GM21367 (cell line): Measurements from ENCODE around the gene HMCN1.

Source experiments
- ATAC-seq: cut with Tn5 transposase; IDR thresholded peaks from one replicate; pipeline ENCODE4 v1.9.1; 2021; ENCODE audit not compliant: unreplicated experiment

Gene HMCN1

GRCh38 chr1:185733818-185734735 lies at the start of gene HMCN1:
TSS of gene HMCN1 (plus strand) at chr1:185734391. CDS start at chr1:185734780, 389 bp downstream.
- no peak for ATAC-seq

- ATAC-seq: no peak
These were observed 47.1 kb upstream of the HMCN1 start for GRCh38 chr1:185686821-185687778.

DNA sequence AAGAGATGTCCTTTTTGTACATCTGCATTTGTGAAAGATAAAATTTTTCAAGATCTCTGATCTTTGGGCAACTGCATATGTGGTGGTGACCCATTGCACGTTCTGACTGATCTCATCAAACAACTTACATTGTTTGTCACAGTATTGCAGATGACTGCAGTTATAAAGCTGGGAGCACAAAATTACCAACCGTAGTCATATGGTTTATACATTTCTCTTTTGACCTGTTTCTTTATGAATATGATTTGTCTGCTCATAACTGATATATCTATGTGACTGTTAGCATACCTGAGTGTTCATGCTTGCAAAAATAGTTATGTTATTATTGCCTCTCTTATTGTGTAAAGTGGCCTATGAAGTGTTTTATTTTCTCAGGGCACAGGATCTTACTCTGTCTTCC lies 43.7 kb upstream of the HMCN1 start:
- ATAC-seq: no peak

DNA sequence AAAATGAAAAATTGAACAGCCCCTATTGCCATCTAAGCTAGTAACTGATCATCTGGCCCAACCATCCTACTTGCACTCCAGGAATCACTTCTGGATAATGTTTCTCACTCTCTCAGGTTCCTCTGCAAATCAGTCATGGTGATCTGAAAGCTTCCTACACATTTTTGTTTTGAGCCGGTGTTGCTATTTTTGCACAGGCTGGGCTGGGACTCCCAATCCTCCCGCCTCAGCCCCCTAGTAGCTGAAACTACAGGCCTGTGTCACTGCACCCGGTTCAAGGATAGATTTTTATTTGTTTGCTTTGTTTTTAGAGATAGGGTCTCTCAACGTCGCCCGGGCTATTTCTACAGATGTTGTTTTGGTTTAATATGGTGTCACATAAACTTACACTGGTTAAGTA lies 40.5 kb upstream of the HMCN1 start:
- peak; percentile 8 for ATAC-seq

DNA sequence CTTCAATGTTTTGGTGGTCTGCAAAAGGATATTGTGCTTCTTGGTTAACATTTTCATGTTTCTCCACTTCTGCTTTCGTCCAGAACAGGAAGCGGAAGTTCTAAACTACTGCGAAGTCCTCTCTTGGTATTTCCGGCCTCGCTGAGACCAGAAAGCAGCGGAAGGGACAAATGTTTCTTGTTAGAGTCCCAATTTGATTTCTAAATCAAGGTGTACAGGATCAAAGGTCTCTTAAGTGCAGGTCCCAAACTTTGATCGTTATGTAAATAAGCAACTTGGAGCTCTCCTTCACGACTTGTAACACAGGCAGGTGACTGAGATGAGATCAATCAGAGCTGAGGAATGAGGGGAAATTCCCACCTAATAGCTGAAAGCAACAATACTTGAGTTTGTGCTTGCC lies 40.1 kb upstream of the HMCN1 start:
- ATAC-seq: peak; percentile 95

- ATAC-seq: no peak
These were observed 38.9 kb upstream of the HMCN1 start for GRCh38 chr1:185695299-185695698.

DNA sequence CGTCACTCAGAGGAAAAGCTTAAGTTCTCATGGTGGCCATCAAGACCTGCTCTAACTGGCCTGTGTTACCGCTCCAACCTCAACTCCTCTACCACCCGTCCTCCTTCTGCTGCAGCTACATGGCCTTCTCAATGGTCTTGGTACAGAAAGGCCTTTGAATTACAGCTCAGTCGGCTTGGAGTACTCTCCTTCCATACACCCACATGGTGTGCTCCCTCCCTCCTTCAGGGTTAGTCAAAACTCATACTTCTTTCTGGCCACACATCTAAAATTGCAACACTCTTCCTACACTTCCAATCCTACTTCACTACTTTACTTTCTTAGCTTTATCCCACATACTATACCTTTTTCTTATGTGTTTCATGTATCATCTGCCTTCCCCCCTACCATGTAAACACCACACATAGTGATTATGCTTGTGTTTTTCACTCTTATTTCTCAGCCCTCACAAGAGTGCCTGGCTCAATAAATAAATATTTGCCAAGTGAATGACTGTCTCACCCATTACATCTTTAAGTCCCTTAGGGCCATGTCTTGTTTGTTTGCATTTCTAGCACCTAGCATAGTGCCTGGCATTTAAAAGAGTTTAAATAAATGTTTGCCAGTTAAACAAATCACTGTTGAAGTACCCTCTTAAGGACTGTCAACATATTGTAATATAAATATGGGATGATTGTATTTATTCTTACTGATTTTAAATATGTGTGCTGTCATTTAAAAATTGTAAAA lies 37.6 kb upstream of the HMCN1 start:
- ATAC-seq: no peak

DNA sequence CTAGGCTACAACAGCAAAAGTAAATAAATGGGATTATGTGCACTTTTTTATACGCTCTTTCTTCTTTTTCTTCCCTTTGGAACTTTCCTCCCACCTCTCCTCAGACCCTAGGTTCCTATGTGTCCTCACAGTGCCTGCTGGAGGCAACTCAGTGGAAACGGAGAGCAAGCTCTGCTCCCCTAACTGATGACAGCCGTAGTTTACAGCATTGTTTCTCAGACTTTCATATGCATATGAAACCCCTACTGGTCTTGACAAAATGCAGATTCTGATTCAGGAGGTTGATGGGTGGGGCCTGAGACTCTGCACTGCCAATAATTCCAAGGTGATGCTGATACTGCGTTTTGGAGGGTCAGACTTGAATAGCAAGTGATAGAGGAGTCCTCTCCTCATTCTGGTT lies 34.3 kb upstream of the HMCN1 start:
- no peak for ATAC-seq

DNA sequence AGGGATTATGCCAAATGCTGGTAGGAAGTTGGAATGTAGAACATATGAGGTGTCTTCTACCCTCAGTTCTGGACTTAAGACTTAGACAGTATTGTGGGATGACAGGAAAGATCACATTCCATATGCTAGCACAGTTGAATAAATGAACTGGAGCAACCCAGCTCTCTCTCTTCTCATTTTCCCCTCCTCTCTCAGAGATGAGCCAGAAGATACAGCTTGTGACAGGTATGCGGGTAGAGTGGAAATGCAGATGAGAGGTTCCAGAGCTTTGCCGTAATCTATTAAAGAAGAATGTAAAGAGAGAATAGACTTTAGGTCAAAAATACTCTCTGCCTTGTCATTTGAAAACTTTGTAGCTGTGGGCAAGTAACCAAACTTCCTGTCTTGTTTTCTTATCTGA lies 32.5 kb upstream of the HMCN1 start:
- no peak for ATAC-seq

DNA sequence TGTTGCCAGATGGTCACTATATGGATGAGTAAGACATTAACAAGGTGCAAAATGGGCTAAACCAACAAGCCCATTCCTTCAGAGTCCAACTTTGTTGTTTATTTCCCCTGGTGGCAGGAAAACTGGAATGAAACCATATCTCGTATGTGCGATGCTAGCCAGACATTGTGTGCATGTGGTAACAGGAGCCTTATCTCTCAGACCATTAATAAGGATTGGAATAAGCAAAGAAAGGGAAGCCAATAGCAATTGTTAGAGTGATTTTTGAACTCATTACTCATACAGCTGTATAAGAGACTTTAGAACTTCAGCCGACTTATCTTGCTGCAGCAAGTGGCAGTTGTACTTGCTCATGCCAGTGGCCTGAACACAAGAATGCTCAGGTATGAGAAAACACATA lies 30.0 kb upstream of the HMCN1 start:
- no peak for ATAC-seq

- ATAC-seq: no peak
These were observed 18.1 kb upstream of the HMCN1 start for GRCh38 chr1:185716095-185716494.

GRCh38 chr1:185719021-185719420 lies 15.2 kb upstream of the HMCN1 start:
- no peak for ATAC-seq

GRCh38 chr1:185720633-185721272 lies 13.4 kb upstream of the HMCN1 start:
- no peak for ATAC-seq

DNA sequence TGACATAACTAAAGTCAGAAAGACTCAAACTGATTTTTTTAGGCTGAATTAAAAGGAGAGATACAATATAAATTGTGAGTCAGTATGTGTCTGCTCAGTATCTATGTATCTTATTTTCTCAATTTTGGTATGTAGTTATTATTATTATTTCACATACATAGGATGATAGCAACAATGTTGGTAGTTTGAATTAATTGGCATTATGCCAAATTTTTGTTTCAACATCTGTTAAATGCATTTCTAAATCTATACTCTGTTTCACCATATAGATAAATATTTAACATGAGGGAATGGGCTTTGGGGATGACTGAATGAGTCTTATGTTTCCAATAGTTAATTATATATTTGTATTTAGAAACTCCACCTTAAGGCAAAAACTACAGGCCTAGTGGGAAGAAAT lies 12.6 kb upstream of the HMCN1 start:
- no peak for ATAC-seq

DNA sequence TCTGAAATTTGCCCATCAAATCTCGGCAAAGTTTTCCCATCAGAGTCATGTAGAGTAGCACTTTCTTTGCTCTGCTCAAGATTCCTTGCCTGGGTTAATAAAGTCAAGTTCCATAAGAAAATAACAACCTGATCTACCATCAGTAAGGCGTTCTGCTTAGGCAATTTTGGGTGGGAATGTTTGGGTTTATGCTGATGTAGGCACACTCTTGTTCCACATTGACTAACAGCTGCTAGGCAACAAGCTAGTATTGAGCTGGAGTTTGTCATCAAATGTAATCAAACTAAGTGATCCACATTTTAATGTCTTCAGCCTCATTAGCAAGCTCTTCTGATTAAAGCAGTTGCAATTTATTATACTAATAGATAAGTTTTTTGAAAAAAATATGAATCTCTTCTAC lies 12.1 kb upstream of the HMCN1 start:
- no peak for ATAC-seq

DNA sequence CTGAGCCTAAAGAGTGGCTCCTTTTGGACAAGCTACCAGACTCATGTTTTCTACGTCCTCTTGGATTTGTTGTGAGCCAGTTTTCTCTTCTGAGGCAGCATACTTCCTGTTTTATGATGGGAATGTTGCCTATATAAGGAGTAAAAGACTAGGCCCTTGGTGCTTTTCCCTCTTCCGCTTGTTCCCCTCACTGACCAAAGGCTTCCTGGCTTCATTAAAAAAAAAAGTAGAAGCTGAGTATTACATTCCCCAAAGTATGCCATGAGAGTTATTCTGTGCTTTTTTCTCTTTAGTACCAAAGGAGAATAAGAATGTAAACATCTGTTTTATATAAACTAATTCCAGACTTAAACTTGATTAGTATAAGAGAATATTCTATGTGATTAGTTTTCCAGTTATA lies 6.5 kb upstream of the HMCN1 start:
- no peak for ATAC-seq

DNA sequence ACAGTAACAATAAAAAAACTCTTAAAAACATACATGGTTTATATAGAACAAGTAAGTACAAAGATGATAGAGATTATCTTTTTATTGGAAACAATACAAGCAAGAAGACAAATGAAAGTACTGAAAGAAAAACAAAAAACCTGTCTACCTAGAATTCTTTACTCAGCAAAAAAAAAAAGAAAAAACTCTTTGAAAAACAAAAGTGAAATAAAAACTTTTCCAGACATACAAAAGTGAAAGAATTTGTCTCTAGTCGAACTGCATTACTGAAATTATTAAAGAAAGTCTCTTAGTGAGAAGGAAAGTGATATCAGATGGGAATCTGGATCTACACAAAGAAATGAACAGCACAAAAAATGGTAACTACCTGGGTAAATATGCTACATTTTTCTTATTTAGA lies 2.7 kb upstream of the HMCN1 start:
- ATAC-seq: no peak

DNA sequence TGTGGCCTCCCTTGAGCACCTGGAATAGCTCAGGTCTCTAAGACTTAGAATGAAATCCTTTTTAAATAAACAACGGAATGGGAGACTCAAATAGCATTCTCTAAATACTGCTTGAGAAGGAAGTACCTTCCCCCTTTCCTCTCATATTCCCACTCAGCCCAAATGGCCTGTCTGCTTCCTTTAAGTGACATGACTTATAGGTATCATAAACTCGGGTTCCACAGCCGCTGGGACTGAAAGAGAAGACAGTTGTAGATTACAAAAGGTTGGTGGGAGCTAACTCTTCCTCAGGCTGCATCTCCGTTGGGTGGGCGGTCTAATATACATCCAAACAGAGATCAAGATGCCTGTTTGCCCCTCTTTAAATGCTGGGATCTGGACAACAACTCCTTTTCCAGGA lies 1.2 kb upstream of the HMCN1 start:
- no peak for ATAC-seq

DNA sequence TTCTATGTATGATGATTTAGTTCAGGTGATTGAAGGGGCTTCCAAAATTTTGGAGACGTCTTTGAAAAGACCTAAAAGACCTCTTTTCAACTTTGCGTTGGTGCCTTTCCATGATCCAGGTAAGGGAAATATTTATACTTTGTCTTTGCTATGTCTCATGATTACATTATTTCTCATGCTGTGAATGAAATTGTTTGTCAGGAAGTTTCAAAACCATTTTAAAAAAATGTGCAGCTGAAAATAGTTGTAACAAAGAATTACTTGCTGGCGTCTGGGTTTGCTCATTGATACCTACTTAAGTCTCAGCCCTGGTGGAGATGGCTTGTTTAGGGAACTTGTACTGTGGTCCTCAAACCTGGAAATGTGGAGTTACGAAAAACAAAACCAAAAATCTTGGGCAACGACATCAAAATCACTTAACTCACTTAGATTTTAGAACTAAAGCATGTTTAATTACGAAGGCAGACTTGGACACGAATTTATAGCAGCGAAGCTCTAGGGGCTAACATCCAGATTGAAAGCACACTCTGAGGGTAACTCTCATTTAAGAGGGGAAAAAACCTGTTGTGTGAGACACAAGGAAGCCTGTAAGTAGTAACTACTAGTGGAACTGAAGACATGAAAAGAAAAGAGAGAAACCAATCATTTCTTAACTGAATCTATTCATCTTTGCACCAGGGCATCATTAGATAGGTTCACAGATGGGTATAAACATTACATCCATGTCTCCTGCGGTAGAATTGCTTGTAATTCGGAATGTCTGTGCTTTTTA lies 924 bp downstream of the HMCN1 start:
- ATAC-seq: no peak

DNA sequence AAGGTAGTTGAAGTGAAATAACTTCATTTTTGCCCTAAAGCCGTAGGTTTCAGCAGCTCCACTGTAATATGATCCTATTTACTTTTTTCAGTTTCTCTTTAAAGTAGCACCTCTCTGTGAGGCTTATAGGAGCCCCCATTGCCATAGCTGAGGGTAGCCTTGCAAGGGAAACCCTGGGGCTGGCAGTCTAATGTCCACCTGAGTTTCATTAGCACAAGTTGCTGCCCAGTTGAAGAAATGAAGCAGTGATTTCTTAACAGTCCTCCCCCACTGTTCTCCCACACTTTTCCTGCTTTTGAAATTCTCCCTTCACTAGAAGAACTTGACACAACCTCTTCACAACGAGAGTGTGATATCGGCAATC lies 1.5 kb downstream of the HMCN1 start:
- ATAC-seq: no peak
